OCI-LY1 (cell line): ENCODE measurements around the gene SLC25A21.

Experiments
- CTCF ChIP-seq: fragments of 200-600 bp; sonication (generic), shearing (Covaris generic); IDR thresholded peaks from 2 replicates; pipeline ENCODE4 v1.5.1; 2017; ENCODE audit warnings: mild to moderate bottlenecking, antibody characterized with exemption, low read length, moderate library complexity, mixed read lengths
- EZH2 ChIP-seq: fragments of 200-600 bp; sonication (generic), shearing (Covaris generic); IDR thresholded peaks from 2 replicates; pipeline ENCODE4 v1.8.0; 2017; ENCODE audit warnings: borderline replicate concordance, mixed run types, mild to moderate bottlenecking, antibody characterized with exemption, low read length, moderate library complexity, mixed read lengths

- no peak for TF ChIP-seq CTCF
- no peak for TF ChIP-seq EZH2
Observed at GRCh38 chr14:36816481-36816880, 355.9 kb downstream of the SLC25A21 start.
